KMS-11 (cell line): Measurements from ENCODE around the gene ALPK1.

Experiments
- H2AFZ ChIP-seq: fragments of 200-600 bp; sonication (generic); 2 replicates; pipeline ENCODE4 v1.6.1; 2016; ENCODE audit warnings: antibody characterized with exemption, mixed run types, low read depth
- H3K27ac ChIP-seq: fragments of 200-600 bp; sonication (generic); 2 replicates; pipeline ENCODE4 v1.6.1; 2016; ENCODE audit warnings: mild to moderate bottlenecking, mixed run types
- H3K27me3 ChIP-seq: fragments of 200-600 bp; sonication (generic); 2 replicates; pipeline ENCODE4 v1.6.1; 2017; ENCODE audit warnings: mild to moderate bottlenecking, low read depth, mixed run types, moderate library complexity; ENCODE audit not compliant: insufficient read depth
- H3K36me3 ChIP-seq: fragments of 200-600 bp; sonication (generic); 2 replicates; pipeline ENCODE4 v1.6.1; 2017; ENCODE audit warnings: mild to moderate bottlenecking, mixed run types; ENCODE audit not compliant: insufficient read depth
- H3K4me1 ChIP-seq: fragments of 200-600 bp; sonication (generic); 2 replicates; pipeline ENCODE4 v1.6.1; 2016; ENCODE audit warnings: mild to moderate bottlenecking, low read depth, mixed run types; ENCODE audit not compliant: poor library complexity, severe bottlenecking
- H3K4me2 ChIP-seq: fragments of 200-600 bp; sonication (generic); 2 replicates; pipeline ENCODE4 v1.7.0; 2016; ENCODE audit warnings: mild to moderate bottlenecking, mixed run types
- H3K4me3 ChIP-seq: fragments of 200-600 bp; sonication (generic); IDR thresholded peaks from 2 replicates; pipeline ENCODE4 v1.6.1; 2017; ENCODE audit warnings: low read depth, low read length, mixed read lengths; ENCODE audit not compliant: insufficient read depth
- H3K79me2 ChIP-seq: fragments of 200-600 bp; sonication (generic); 2 replicates; pipeline ENCODE4 v1.6.1; 2016; ENCODE audit warnings: low read depth, mixed run types; ENCODE audit not compliant: insufficient read depth
- H3K9ac ChIP-seq: fragments of 200-600 bp; sonication (generic); 2 replicates; pipeline ENCODE4 v1.6.1; 2016; ENCODE audit warnings: mild to moderate bottlenecking, mixed run types
- H4K20me1 ChIP-seq: fragments of 200-600 bp; sonication (generic); 2 replicates; pipeline ENCODE4 v1.6.1; 2016; ENCODE audit warnings: mild to moderate bottlenecking, mixed run types; ENCODE audit not compliant: insufficient read depth
- CTCF ChIP-seq: fragments of 200-600 bp; sonication (generic); conservative IDR thresholded peaks from 2 replicates; pipeline ENCODE4 v1.6.1; 2017; ENCODE audit warnings: low read depth, mild to moderate bottlenecking, antibody characterized with exemption, low read length, moderate library complexity, mixed read lengths

Gene ALPK1

DNA sequence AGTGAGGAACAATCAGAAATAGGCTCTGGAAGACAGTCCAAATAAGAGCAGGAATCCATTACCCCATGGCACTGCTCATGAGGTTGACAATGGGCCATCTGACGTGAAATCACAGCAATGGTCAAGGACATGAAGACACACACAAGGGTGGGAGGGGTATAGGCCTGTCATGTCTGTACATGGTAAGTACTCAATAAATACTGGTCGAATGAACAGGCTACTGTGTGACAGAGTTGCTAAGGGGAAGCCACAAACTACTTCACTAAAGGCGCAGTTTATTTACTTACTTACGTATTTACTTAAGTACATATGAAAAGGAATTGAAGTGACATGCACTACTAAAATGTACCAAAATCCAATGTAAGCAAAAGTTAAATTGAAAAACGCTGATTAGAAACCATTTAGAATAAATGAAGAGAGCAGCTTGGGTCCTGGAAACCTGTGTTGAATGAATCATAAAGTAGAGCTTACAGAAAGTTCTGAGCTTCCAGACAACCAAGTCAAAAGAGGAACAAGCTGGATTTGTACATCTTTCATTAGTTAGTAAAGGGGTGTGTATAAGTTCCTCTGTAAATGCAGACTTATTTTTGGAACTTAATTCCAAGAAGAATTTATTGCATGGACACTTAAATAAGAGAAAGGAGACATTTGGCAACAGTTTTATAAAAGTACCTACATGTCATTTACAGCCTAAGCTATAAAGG lies 32.7 kb downstream of the ALPK1 start:
- Histone ChIP-seq H2AFZ (no peak overlapping the region), H3K36me3 (no peaks in the 10 kb centered on the region), H3K9ac (no peak overlapping the region), H3K27ac (no peak overlapping the region), H3K79me2 (no peaks in the 10 kb centered on the region), H4K20me1 (no peaks in the 10 kb centered on the region), H3K4me1 (peaks cover 4% of the 10 kb centered on the region), H3K4me2 (no peak overlapping the region), H3K27me3 (no peaks in the 10 kb centered on the region), H3K4me3 (no peak overlapping the region)
- no peak for TF ChIP-seq CTCF

- Histone ChIP-seq H3K9ac (no peak overlapping the region), H3K4me3 (no peak overlapping the region), H2AFZ (no peak overlapping the region), H3K4me1 (peaks cover 4% of the 10 kb centered on the region), H3K4me2 (no peak overlapping the region), H4K20me1 (no peaks in the 10 kb centered on the region), H3K79me2 (no peaks in the 10 kb centered on the region), H3K27me3 (no peaks in the 10 kb centered on the region), H3K27ac (no peak overlapping the region), H3K36me3 (no peaks in the 10 kb centered on the region)
- TF ChIP-seq CTCF: no peak
These were observed 33.8 kb downstream of the ALPK1 start for GRCh38 chr4:112330921-112331320.

DNA sequence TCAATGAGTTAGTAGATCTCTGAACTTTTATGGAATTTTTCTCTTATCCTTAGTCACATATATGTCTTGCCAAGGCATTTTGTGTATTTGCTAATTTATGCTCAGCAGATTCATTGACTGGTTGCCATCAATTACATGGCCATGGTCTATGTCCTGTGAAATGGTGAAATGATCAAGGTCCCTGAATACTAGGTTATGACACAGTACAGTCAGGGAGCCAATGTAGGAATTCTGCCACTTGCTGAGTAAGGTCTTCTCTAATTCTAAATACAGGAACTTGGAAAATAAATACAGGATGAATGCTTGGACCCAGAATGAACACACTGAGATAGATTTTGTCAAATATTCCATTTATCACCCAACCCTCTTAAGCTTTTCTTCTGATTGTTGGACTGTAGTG lies 35.2 kb downstream of the ALPK1 start:
- H3K4me2 ChIP-seq: no peak overlapping the region
- no peaks in the 10 kb centered on the region for H3K27me3 ChIP-seq
- no peak overlapping the region for H3K9ac ChIP-seq
- TF ChIP-seq CTCF: no peak
- H4K20me1 ChIP-seq: no peaks in the 10 kb centered on the region
- no peaks in the 10 kb centered on the region for H3K36me3 ChIP-seq
- no peak overlapping the region for H2AFZ ChIP-seq
- H3K4me3 ChIP-seq: no peak overlapping the region
- no peak overlapping the region for H3K27ac ChIP-seq
- peaks cover 4% of the 10 kb centered on the region for H3K4me1 ChIP-seq
- H3K79me2 ChIP-seq: no peaks in the 10 kb centered on the region

GRCh38 chr4:112340023-112340422 lies 42.9 kb downstream of the ALPK1 start:
- no peaks in the 10 kb centered on the region for H3K27me3 ChIP-seq
- no peak overlapping the region for H3K27ac ChIP-seq
- H2AFZ ChIP-seq: no peak overlapping the region
- H3K4me2 ChIP-seq: no peak overlapping the region
- no peak overlapping the region for H3K9ac ChIP-seq
- no peaks in the 10 kb centered on the region for H3K79me2 ChIP-seq
- no peaks in the 10 kb centered on the region for H3K36me3 ChIP-seq
- no peak for TF ChIP-seq CTCF
- no peak overlapping the region for H3K4me3 ChIP-seq
- H4K20me1 ChIP-seq: no peaks in the 10 kb centered on the region
- H3K4me1 ChIP-seq: no peaks in the 10 kb centered on the region
